Measurements from ENCODE around the gene CCDC170.

Gene CCDC170

GRCh38 chr6:151624481-151624880 is 130.7 kb downstream of the CCDC170 start:
- DNase-seq, result no peak

GRCh38 chr6:151624900-151625536 is 131.2 kb downstream of the CCDC170 start:
- no peak for DNase-seq

- DNase-seq, result no peak
Observed at GRCh38 chr6:151627689-151628444, 134.1 kb downstream of the CCDC170 start.

- no peak for DNase-seq
Observed at GRCh38 chr6:151629791-151630190, 136.0 kb downstream of the CCDC170 start.

- no peak for DNase-seq
Observed at GRCh38 chr6:151630387-151630786, 136.6 kb downstream of the CCDC170 start.

- no peak for DNase-seq
Observed at GRCh38 chr6:151630991-151631655, 137.3 kb downstream of the CCDC170 start.

- DNase-seq, result no peak
Observed at GRCh38 chr6:151632415-151632987, 138.7 kb downstream of the CCDC170 start.

- no peak for DNase-seq
Observed at GRCh38 chr6:151633526-151634335, 139.9 kb downstream of the CCDC170 start.

DNA sequence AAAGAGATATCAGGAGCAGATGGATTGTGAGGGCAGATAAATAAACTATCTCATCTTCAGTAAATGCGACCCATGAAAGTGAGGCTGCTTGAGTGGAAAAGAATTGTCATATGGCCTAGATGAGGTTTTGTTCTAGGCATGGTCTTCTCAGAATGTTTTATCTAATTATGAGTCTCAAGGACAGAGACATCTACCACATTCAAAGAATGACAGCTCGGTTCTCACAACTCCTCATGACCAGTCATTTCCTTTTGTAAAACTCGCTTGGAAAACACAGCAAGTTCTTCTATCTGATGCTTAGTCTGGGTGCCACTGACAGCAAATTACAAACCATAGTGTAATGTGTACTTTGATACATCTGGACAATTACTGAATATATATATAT is 140.5 kb downstream of the CCDC170 start:
- DNase-seq, result no peak

- no peak for DNase-seq
Observed at GRCh38 chr6:151635741-151636140, 141.9 kb downstream of the CCDC170 start.

GRCh38 chr6:151637814-151638213 is 144.0 kb downstream of the CCDC170 start:
- DNase-seq, result no peak

DNA sequence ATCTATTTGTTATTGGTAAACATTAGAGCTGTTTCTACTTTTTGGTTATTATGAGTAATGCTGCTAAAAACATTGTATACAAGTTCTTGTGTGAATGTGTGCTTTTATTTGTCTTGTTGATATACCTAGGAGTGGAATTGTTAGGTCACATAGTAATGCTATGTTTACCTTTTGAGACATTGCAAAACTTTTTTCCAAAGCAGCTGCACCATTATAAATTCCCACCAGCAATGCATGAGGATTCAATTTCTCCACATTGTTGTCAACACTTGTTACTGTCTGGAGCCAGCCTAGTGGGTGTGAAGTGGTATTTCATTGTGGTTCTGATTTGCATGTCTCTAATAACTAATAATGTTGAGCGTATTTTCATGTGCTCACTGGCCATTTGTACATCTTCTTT is 145.9 kb downstream of the CCDC170 start:
- no peak for DNase-seq

DNA sequence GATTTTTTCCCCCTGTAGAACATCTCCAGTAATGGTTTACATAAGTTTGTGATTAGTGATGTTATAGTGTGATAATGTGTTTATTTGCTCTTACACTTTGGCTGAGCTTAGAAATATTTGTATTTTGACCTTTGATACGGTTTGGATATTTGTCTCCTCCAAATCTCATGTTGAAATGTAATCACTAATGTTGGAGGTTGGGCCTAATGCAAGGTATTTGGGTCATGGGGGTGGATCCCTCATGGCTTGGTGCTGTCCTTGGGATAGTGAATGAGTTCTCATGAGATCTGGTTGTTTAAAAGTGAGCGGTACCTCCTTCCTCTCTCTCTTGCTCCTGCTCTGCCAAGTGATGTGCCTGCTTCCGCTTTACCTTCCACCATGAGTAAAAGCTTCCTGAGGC is 147.2 kb downstream of the CCDC170 start:
- no peak for DNase-seq

- DNase-seq, result peak; percentile 65
Observed at GRCh38 chr6:151647976-151648639, 154.3 kb downstream of the CCDC170 start.

- DNase-seq, result no peak
Observed at GRCh38 chr6:151649835-151650234, 156.0 kb downstream of the CCDC170 start.

GRCh38 chr6:151651639-151652038 is 157.8 kb downstream of the CCDC170 start:
- DNase-seq, result no peak

GRCh38 chr6:151652325-151652724 is 158.5 kb downstream of the CCDC170 start:
- DNase-seq, result no peak

GRCh38 chr6:151655099-151655498 is 161.3 kb downstream of the CCDC170 start:
- DNase-seq, result no peak

DNA sequence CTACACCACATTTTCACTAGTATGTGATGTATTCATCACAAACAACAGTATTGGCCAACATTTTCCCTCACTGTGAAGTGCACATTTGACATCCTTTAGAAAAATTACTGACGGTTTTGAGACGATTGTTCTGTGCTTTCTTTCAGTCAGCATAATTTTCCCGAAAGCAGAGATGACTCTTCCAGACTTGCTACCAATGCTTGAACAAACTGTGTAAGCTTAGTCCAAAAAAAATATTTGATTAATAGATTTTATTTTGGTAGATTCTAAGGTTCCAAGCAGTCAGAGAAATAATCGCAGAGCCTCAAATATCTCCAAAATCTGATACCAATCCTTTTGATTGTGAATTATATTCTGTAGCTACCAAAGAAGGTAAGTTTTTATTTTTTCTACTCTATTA is 162.6 kb downstream of the CCDC170 start:
- DNase-seq, result no peak

DNA sequence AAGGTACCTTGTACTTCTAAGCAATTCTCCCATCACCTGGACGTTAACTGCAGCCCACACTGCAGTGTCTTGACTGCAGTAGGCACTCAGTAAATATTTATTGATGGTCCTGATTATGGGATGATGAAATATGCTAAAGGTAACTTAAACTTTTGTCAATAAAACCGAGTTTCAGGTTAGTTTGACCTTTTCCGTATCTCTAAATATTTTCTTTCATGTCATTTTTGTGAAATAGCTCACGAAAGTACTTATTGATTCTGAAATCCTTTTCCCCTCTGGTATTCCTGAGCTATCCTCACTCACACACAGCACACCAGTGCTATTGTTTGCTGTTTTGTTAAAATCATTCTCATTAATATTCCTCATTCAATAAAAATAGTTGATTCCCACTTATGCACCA is 164.3 kb downstream of the CCDC170 start:
- DNase-seq, result no peak

GRCh38 chr6:151659212-151659611 is 165.4 kb downstream of the CCDC170 start:
- DNase-seq, result no peak

GRCh38 chr6:151661509-151661908 is 167.7 kb downstream of the CCDC170 start:
- no peak for DNase-seq
